Measurements from ENCODE around the gene POLR1H.
A peak's percentile ranks its signal among the peaks of the same experiment; 100 is the strongest.

Gene POLR1H

GRCh38 chr6:30093951-30094661 lies 33.0 kb downstream of the POLR1H start:
- no peak for DNase-seq (ENCODE audit: low read depth in 2 of 2)

DNA sequence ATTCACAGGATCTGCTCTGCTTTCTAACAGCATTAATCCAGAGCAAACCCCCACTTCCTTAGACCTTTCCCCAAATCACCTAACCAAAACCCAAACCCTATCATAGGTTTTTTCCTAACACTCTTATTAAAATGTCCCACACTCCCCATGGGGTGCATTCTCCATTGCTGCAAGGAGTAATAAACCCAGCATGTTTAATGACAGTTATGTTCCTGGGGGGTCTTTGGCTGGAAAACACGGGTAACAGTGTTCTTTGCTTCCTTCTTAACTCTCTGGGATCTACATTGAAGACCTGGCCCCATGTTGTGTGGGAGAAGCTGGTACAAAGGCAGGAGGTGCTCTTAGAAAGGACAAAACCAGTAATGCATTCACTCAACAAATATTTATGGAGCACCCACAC lies 35.8 kb downstream of the POLR1H start:
- no peak for DNase-seq (ENCODE audit: low read depth in 2 of 2)

- DNase-seq (ENCODE audit: low read depth in 2 of 2) = no peak
These were observed 37.1 kb downstream of the POLR1H start for GRCh38 chr6:30097902-30098768.

GRCh38 chr6:30100154-30100553 lies 39.1 kb downstream of the POLR1H start:
- no peak for DNase-seq (ENCODE audit: low read depth in 2 of 2)

GRCh38 chr6:30100585-30101443 lies 39.7 kb downstream of the POLR1H start:
- no peak for DNase-seq (ENCODE audit: low read depth in 2 of 2)

- DNase-seq (ENCODE audit: low read depth in 2 of 2) = peak; percentile 66 to 68
These were observed 40.7 kb downstream of the POLR1H start for GRCh38 chr6:30101444-30102413.

DNA sequence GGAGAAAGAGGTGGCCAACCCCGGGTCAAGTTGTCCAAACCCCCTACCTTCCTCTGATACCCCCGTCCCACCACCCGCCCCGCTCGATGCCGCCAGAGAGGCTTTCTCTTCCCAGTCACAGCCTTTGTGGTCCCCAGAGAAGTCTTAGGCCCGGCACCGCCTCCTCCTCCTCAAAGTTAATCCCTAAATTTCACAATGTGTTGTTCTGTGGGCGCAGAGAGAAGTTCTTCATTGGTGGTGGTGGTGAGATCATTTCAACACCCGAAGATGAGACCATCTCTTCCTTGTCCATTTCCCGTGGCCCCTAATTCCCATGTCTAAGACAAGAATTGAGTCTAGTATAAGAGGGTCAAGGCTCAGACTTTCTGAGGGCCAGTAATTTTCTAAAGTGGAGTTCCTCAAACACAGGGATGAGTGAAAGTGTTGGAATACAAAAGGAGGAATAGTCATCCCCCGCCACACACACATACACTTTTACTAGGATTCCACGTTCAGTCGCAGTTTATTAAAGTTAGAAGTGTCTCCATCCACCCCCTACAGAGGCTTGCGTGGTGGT lies 41.4 kb downstream of the POLR1H start:
- DNase-seq (ENCODE audit: low read depth in 2 of 2) = no peak

DNA sequence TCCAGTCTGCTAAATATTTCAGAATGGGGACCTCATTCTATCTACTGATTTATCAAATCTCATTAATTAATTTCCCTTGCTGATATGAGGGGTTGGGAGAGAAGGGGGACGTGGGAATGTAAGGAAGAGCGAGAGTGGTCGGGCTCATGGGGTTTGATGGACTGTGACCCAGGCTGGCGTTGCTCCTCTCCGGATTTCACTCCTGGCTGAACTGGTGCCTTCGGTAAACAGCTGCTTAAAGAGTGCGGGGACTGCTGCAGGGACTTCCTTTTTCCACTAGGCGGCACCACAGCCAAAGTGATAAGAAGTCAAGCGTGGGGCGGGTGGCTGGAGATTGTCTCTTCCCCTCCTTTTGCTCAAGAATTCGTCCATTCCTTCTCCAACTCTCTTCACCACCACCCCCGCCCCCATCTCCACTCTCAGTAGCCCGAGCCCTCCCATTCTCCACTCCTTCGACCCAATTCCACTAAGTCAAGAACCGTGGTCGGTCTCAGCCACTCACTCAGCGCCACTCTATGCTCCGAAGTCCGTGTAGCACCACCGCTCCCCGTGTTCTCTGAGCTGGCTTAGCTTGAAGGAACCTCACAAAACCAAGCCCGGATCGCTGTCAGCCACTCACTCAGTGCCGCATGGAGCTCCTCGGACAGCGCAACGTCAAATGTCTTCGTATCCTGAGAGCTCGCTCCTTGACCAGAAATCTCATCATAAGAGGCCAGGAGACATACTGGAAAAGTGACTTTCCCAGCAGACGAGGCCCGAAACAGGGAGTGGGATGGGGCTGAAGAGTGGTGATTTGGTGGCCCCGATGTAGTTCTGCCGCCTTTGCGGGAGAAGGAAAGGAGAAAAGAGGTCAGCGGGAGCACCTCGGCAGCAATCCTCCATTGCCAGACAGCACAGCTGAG lies 42.2 kb downstream of the POLR1H start:
- DNase-seq (ENCODE audit: low read depth in 2 of 2) = peak; percentile 58 to 76

DNA sequence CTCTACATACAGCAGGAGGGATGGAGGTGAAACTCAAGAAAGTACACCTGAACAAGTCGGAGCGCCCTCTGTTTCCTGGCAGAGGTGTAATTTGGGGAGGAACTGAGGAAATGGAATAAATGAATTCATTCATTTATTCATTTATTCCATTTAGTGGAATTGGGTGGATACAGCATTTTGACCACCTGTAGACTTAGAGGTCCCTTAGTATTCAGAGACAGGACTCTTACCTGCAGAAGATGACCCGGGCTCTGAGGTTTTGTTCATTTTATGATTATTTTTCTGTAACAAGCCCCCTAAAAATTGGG lies 42.8 kb downstream of the POLR1H start:
- DNase-seq (ENCODE audit: low read depth in 2 of 2) = no peak

DNA sequence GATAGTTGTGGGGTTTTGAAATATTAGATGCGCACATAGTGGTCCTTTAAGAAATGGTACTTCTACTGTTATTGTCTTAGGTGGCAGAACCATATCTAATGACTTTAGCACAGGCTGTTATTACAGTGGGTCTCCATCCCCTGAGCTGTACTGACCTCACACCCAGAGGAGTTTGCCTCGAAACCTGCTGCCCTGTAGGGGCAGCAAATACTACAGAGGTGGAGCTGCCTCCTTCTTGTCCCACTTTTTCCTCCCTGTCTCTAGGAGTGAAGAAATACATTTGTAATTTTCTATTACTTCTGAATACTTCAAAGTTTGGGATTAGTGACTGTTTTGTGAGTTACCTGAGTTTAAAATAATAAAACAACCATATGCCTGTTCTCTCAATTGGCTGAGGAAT lies 43.6 kb downstream of the POLR1H start:
- DNase-seq (ENCODE audit: low read depth in 2 of 2) = no peak

- DNase-seq (ENCODE audit: low read depth in 2 of 2) = no peak
These were observed 50.3 kb downstream of the POLR1H start for GRCh38 chr6:30111266-30111856.

DNA sequence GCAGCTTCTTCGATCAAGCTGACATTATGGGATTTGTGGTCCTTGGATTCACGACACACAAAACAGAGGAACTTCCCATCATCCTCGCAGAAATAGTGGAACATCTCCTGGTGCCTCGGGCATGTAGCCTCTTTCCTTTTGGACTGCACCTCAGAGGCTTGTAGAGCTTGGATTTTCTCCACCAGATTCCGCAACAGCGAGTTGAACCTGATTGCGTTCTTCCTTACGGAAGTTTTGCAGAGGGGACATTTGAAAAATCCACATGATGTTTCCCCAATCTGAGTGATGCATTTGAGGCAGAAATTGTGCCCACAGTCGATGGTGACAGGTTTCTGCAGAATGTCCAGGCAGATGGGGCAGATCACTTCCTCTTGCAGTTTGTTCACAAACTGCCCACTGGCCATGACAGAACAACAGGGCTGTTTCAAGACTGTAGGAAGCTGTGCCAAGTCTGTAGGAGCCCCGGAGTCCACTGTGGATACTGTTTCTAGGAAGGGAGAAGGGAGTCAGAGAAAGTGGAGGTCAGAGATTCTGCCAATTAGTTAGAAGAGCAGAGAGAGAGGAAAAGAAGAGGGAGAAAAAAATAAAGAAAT lies 51.4 kb downstream of the POLR1H start:
- DNase-seq (ENCODE audit: low read depth in 2 of 2) = no peak

DNA sequence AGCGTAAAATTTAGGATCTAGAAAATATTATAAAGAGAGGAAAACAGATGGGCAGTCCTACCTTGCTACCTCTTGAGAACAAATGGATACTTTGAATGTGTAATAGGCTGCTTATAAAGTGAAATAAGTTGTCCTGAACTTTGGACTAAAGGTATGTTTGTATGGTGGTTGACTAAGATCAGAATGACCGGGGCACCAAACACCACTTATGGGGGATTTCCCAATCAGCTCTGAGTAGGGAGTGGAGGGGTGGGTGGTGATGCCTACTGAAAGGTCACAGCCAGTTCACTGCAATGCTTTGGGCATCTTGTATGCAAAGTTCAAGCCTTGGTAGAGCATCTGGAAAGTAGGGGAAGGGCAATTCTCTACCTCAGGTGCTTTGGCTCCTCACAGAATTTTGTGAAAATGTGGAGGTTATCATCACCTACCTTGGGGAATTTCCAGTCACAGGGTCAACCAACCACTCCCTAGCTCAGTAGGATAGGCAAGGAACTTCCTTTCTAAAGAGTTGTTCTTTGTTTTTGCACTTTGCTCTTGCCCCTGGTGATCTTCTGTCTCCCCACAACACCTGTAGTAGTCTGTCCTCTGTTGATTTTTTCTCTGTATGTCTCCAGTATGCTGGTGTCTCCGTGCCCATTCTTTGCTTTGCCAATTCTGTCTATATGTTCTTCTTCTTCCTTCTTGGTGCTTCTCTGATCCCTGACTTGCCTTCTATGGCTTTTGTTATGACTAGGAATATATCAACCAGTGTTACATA lies 52.1 kb downstream of the POLR1H start, which contains the start of gene TRIM31:
Gene TRIM31 (minus strand): TSS at position 88 of the 757 bp plus-strand sequence. CDS start 285 bp downstream, outside the sequence.
- DNase-seq (ENCODE audit: low read depth in 2 of 2) = no peak

DNA sequence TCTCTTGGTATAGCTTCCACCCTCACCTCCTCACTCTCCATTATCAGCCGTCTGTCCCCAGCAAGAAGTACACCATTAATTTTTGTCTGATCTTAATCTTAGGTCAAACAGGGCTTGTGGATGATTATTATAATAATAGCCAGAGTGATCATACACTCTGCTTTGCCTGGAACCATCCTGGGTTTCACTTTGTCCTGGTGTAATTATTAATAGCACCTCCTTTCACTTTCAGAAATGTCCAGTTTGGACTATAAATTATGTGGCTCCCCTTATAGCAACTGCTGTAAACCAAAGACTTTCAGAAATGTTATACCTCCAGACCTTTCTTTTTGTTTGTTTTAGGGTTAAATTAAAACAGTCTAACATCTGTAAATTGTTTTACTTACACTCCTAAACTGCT lies 52.8 kb downstream of the POLR1H start:
- DNase-seq (ENCODE audit: low read depth in 2 of 2) = no peak
